HepG2 (cell line): ENCODE data around the gene PPP4R4. TPM values are rescaled to one million over a fixed set of nuclear protein-coding genes. Genes with fewer than 3 reads are reported as not detected.
A peak's percentile ranks its signal among the peaks of the same experiment; 100 is the strongest.

Experiments used
- ATAC-seq: fragments of 200-7000 bp; cut with Tn5 transposase; 3 replicates; pipeline ENCODE4 v1.9.1; 2020; ENCODE audit warnings: mild to moderate bottlenecking, moderate library complexity
- BruUV-seq: library from RNA; stranded (reverse); fragments of 400-500 nt; replicated peaks from 2 replicates; lab custom pipeline; 2021; lab: Mats Ljungman, UMichigan
- CTCF ChIA-PET: fragments of 300-600 bp; formaldehyde crosslinking; extraction: SDS; loops from one replicate; lab custom pipeline; 2021; ENCODE audit warnings: low total read pairs, inconsistent platforms, low intra/inter-chr PET ratio; lab: Yijun Ruan, JAX
- POLR2A ChIA-PET: fragments of 350-600 bp; sonication (Branson Sonifier 250); formaldehyde crosslinking; loops from one replicate; lab custom pipeline; 2020; ENCODE audit warnings: antibody characterized with exemption, inconsistent platforms; lab: Yijun Ruan, JAX
- DNase-seq: peaks from one replicate; pipeline ENCODE4 v3.0.0-alpha.2; 2015; ENCODE audit warnings: low spot score
- FAIRE-seq: peaks from 3 replicates; lab custom pipeline; 2011; peaks lifted over from hg19 to GRCh38; lab: Jason Lieb, UNC
- H2AFZ ChIP-seq: one replicate; pipeline ENCODE4 v1.6.1; 2011; ENCODE audit warnings: low read length, inconsistent platforms
- H3K27ac ChIP-seq: fragments of 300-600 bp; 3 replicates; pipeline ENCODE4 v1.8.0; 2011; ENCODE audit warnings: mixed run types, mild to moderate bottlenecking, mixed read lengths, low read length, inconsistent platforms; ENCODE audit not compliant: insufficient read depth; ENCODE audit errors: extremely low read length
- H3K27me3 ChIP-seq, 2 experiments: fragments of 200-600 bp in 1 of 2; 2 replicates in 1 of 2; 3 replicates in 1 of 2; pipeline versions ENCODE4 v1.6.0 to v1.8.0; 2011; ENCODE audit warnings: low read length in 2 of 2, mild to moderate bottlenecking in 2 of 2, moderate library complexity in 2 of 2, inconsistent platforms in 1 of 2; ENCODE audit not compliant: insufficient read depth in 2 of 2, control insufficient read depth in 1 of 2
- H3K36me3 ChIP-seq, 2 experiments: fragments of 200-600 bp in 1 of 2; replicated peaks in 1 of 2; 2 replicates in 1 of 2; 3 replicates in 1 of 2; pipeline versions ENCODE4 v1.5.1 to v1.8.0; 2011; ENCODE audit warnings: low read length in 2 of 2, inconsistent platforms in 1 of 2; ENCODE audit not compliant: insufficient read depth in 2 of 2, control insufficient read depth in 1 of 2
- H3K4me1 ChIP-seq: 2 replicates; pipeline ENCODE4 v1.5.1; 2012; ENCODE audit warnings: low read length, inconsistent platforms; ENCODE audit not compliant: insufficient read depth
- H3K4me2 ChIP-seq: 2 replicates; pipeline ENCODE4 v1.6.0; 2011; ENCODE audit warnings: low read depth, low read length, inconsistent platforms
- H3K4me3 ChIP-seq, 3 experiments: fragments of 200-600 bp in 1 of 3; sonication (generic), shearing (Covaris generic) in 1 of 3; replicated peaks in 1 of 3; 2 replicates each; pipeline ENCODE4 v1.5.1; 2011 to 2016; ENCODE audit warnings: low read length in 3 of 3, inconsistent platforms in 2 of 3, low read depth in 2 of 3, mild to moderate bottlenecking in 2 of 3, control low read depth in 1 of 3, mixed read lengths in 1 of 3; ENCODE audit not compliant: insufficient read depth in 1 of 3
- H3K79me2 ChIP-seq: one replicate; pipeline ENCODE4 v1.6.1; 2011; ENCODE audit warnings: low read length, inconsistent platforms; ENCODE audit not compliant: insufficient read depth
- H3K9ac ChIP-seq: 2 replicates; pipeline ENCODE4 v1.6.0; 2011; ENCODE audit warnings: mild to moderate bottlenecking, low read depth, low read length, inconsistent platforms; ENCODE audit not compliant: insufficient read depth
- H3K9me3 ChIP-seq: 2 replicates; pipeline ENCODE4 v1.5.1; 2012; ENCODE audit warnings: mild to moderate bottlenecking, low read length
- H4K20me1 ChIP-seq: 2 replicates; pipeline ENCODE4 v1.6.0; 2011; ENCODE audit warnings: inconsistent platforms, mild to moderate bottlenecking, low read length, moderate library complexity; ENCODE audit not compliant: insufficient read depth
- DPF2 ChIP-seq: sonication (generic); formaldehyde crosslinking; IDR thresholded peaks from 2 replicates; pipeline ENCODE4 v1.4.0; 2020; ENCODE audit warnings: mild to moderate bottlenecking, low read depth, missing genetic modification reagents, borderline replicate concordance
- ESRRA ChIP-seq: sonication (generic); formaldehyde crosslinking; IDR thresholded peaks from 2 replicates; pipeline ENCODE4 v1.5.1; 2020; ENCODE audit warnings: mild to moderate bottlenecking, low read depth, missing genetic modification reagents
- FOXK1 ChIP-seq: sonication (generic); formaldehyde crosslinking; IDR thresholded peaks from 2 replicates; pipeline ENCODE4 v1.4.0; 2020; ENCODE audit warnings: low read depth, missing genetic modification reagents, borderline replicate concordance
- MLLT10 ChIP-seq: sonication (generic); formaldehyde crosslinking; IDR thresholded peaks from 2 replicates; pipeline ENCODE4 v1.4.0; 2020; ENCODE audit warnings: missing genetic modification reagents
- NCOA5 ChIP-seq: sonication (generic); formaldehyde crosslinking; IDR thresholded peaks from 2 replicates; pipeline ENCODE4 v1.4.0; 2020; ENCODE audit warnings: missing genetic modification reagents
- RARA ChIP-seq: IDR thresholded peaks from 2 replicates; pipeline ENCODE4 v1.6.1; 2016; ENCODE audit warnings: missing genetic modification reagents, missing compliant biosample characterization
- SALL2 ChIP-seq: sonication (generic); formaldehyde crosslinking; IDR thresholded peaks from 2 replicates; pipeline ENCODE4 v1.8.1; 2023; ENCODE audit warnings: mild to moderate bottlenecking, missing genetic modification reagents, inconsistent platforms
- SAP130 ChIP-seq: IDR thresholded peaks from 2 replicates; pipeline ENCODE4 v1.6.1; 2016; ENCODE audit warnings: low read depth
- SUZ12 ChIP-seq: fragments of 150-350 bp; IDR thresholded peaks from 2 replicates; pipeline ENCODE4 v1.6.1; 2014; ENCODE audit warnings: low read depth, low read length
- ZNF317 ChIP-seq: sonication (generic); formaldehyde crosslinking; IDR thresholded peaks from 2 replicates; pipeline ENCODE4 v1.5.0; 2020; ENCODE audit warnings: mild to moderate bottlenecking, missing genetic modification reagents
- ZNF451 ChIP-seq: sonication (generic); formaldehyde crosslinking; IDR thresholded peaks from 2 replicates; pipeline ENCODE4 v1.5.0; 2020; ENCODE audit warnings: mild to moderate bottlenecking, missing genetic modification reagents
- ZNF496 ChIP-seq: sonication (generic); formaldehyde crosslinking; IDR thresholded peaks from 2 replicates; pipeline ENCODE4 v1.8.1; 2023; ENCODE audit warnings: mild to moderate bottlenecking, moderate library complexity, missing genetic modification reagents; ENCODE audit not compliant: insufficient replicate concordance
- ZNF510 ChIP-seq: sonication (generic); formaldehyde crosslinking; IDR thresholded peaks from 2 replicates; pipeline ENCODE4 v1.4.0; 2020; ENCODE audit warnings: low read depth, mild to moderate bottlenecking, missing genetic modification reagents
- ZNF737 ChIP-seq: sonication (generic); formaldehyde crosslinking; IDR thresholded peaks from 2 replicates; pipeline ENCODE4 v1.5.0; 2020; ENCODE audit warnings: missing genetic modification reagents, mild to moderate bottlenecking, borderline replicate concordance
- WGBS: methylation state at CpG from one replicate; pipeline ENCODE4 v1.1.6; 2017; ENCODE audit warnings: low lambda C conversion rate; 5-methylcytosine and 5-hydroxymethylcytosine counted together
- in situ Hi-C: cut with HindIII; loops from 2 replicates; pipeline ENCODE4 v1.10.0; 2017; ENCODE audit warnings: low pct_unique_long_range_greater_than_20kb; ENCODE audit not compliant: extremely low pct_ligation_motif_present
- intact Hi-C: fragments of 100-400 bp; cut with micrococcal nuclease; formaldehyde crosslinking; loops from one replicate; pipeline ENCODE4 v1.10.0; 2022; ENCODE audit not compliant: unreplicated experiment
- polyA plus RNA-seq, 8 experiments: library from polyadenylated mRNA; depleted of rRNA in 3 of 8; stranded (reverse) in 7 of 8; unstranded in 1 of 8; fragments of >200 nt; fragmentation: Illumina TruSeq in 4 of 8; extraction: Trizol in 4 of 8; gene quantifications; 2 replicates each; pipeline versions ENCODE4 v1.2.1 to v1.2.3, GENCODE V29; 2011 to 2016; ENCODE audit warnings: low read depth in 4 of 8, missing spikeins in 1 of 8, mixed read lengths in 1 of 8; ENCODE audit not compliant: insufficient read depth in 1 of 8
- total RNA-seq, 5 experiments: library from RNA; depleted of rRNA; stranded (reverse); fragments of >200 nt; fragmentation: Illumina TruSeq; extraction: Trizol; gene quantifications; 2 replicates each; pipeline ENCODE4 v1.2.3, GENCODE V29; 2016; ENCODE audit warnings: low read depth in 1 of 5
- TF ChIP-seq, protein P1 (sequence below): IDR thresholded peaks from 2 replicates; pipeline ENCODE4 v1.6.1; 2016; ENCODE audit warnings: missing compliant biosample characterization, missing genetic modification reagents, borderline replicate concordance
- TF ChIP-seq, protein P2 (sequence below): sonication (generic); formaldehyde crosslinking; IDR thresholded peaks from 2 replicates; pipeline ENCODE4 v1.5.0; 2020; ENCODE audit warnings: missing genetic modification reagents
- TF ChIP-seq, protein P3 (sequence below): IDR thresholded peaks from 2 replicates; pipeline ENCODE4 v1.6.1; 2016
- TF ChIP-seq, protein P4 (sequence below): sonication (generic); formaldehyde crosslinking; IDR thresholded peaks from 2 replicates; pipeline ENCODE4 v1.4.0; 2020; ENCODE audit warnings: missing genetic modification reagents, borderline replicate concordance

The PPP4R4 gene
- total and polyA plus RNA-seq, 2 of the 13 experiments (the other 11 are each of a cell fraction or from before 2014, with no cell fraction given): 9.5 to 19.8 TPM

DNA sequence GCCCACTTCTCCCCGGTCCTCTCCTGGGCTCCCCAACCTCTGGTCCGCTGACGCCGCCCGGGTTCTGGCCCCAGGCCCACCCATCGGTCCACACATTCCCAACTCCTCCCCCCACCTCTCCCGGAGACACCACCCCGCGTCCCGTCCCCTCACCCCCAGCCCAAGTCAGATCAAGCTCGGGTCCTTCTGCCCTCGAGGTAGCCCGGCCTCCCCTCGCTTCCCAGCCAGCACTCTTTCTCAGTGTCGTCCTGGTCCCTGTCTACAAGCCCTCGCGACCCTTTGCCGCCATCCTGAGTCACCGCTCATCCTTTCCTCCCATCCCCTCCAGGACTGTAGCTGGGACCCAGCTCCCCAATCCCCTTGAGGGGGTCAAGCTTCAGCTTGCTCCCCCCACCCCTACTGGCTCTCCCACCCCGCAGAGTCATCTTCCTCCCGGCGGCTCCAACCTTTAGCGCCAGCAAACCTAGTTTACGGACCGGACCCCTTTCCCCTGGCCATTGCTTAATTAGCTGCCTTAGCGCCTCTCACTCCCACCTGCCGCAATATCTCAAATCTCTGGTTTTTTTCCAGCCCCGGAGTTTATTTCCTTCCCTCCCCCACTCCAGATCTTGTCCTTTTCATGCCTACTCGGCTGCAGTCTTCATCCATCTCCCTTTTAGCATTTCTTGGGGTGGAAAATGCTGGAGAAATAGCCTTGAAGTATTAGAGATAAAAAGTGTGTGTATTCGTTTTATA, 1.1 kb downstream of the PPP4R4 start (continued):
- TF ChIP-seq, protein P1, sequence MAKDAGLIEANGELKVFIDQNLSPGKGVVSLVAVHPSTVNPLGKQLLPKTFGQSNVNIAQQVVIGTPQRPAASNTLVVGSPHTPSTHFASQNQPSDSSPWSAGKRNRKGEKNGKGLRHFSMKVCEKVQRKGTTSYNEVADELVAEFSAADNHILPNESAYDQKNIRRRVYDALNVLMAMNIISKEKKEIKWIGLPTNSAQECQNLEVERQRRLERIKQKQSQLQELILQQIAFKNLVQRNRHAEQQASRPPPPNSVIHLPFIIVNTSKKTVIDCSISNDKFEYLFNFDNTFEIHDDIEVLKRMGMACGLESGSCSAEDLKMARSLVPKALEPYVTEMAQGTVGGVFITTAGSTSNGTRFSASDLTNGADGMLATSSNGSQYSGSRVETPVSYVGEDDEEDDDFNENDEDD (CRISPR knock-in tag): 0 out of 2 replicates have a peak, but pooled peaks have one; percentile 18
- TF ChIP-seq ZNF451 (CRISPR knock-in tag) (no peak), SALL2 (CRISPR knock-in tag) (no peak), ZNF737 (no peak), NCOA5 (CRISPR knock-in tag) (no peak), FOXK1 (CRISPR knock-in tag) (no peak), MLLT10 (CRISPR knock-in tag) (no peak)
- TF ChIP-seq, protein P2, sequence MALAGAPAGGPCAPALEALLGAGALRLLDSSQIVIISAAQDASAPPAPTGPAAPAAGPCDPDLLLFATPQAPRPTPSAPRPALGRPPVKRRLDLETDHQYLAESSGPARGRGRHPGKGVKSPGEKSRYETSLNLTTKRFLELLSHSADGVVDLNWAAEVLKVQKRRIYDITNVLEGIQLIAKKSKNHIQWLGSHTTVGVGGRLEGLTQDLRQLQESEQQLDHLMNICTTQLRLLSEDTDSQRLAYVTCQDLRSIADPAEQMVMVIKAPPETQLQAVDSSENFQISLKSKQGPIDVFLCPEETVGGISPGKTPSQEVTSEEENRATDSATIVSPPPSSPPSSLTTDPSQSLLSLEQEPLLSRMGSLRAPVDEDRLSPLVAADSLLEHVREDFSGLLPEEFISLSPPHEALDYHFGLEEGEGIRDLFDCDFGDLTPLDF (CRISPR knock-in tag): no peak
- TF ChIP-seq, protein P3, sequence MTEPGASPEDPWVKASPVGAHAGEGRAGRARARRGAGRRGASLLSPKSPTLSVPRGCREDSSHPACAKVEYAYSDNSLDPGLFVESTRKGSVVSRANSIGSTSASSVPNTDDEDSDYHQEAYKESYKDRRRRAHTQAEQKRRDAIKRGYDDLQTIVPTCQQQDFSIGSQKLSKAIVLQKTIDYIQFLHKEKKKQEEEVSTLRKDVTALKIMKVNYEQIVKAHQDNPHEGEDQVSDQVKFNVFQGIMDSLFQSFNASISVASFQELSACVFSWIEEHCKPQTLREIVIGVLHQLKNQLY (CRISPR knock-in tag): no peak
- TF ChIP-seq, all 625 proteins: peak for 4

DNA sequence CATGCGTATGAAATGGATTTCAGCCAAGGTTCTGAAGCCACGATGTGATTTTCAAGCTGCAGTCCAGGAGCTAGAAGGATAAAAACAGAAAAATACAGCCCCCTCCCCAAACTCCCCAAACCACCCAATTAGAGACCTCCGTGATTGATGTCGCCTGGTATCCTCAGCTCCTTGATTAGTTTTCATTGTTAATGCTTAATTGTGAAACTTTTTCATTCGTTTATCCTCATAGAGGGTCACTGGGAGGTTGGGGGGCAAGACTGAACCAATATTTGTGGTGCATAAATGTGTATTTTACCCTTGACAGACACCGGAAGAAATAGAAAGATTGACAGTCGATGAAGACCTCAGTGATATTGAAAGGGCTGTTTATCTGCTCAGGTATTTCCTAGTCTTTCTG, 1.6 kb downstream of the PPP4R4 start:
- Histone ChIP-seq H3K27ac (no peak overlapping the region), H3K27me3 (peaks cover 0 to 7% of the 10 kb centered on the region in 2 experiments; a peak in 3 of 5 replicates), H3K36me3 (no peaks in the 10 kb centered on the region), H3K4me3 (peak overlapping the region; percentile 80 to 86 (median 84)), H3K9ac (peak overlapping the region; percentile 61; the same call in 1 of the 2 replicates), H2AFZ (peak overlapping the region; percentile 35), H4K20me1 (no peaks in the 10 kb centered on the region), H3K4me2 (peak overlapping the region; percentile 78), H3K9me3 (no peaks in the 10 kb centered on the region), H3K79me2 (peaks cover 11% of the 10 kb centered on the region), H3K4me1 (peaks cover 62% of the 10 kb centered on the region)
- POLR2A ChIA-PET: interaction anchor here (1.3 to 3.8 kb wide), 4 partner anchors 94 to 216 kb away, joined by 4 to 37 read pairs (median 9); partner anchors contain the start of genes DDX24, IFI27L1 and SERPINA10
- BruUV-seq: no TSS peak
- FAIRE-seq (peak; percentile 48), DNase-seq (no peak), ATAC-seq (no peak)
- CTCF ChIA-PET: no interaction called here
- in situ Hi-C loops: no loop called here
- 18% methylated on average over 7 of the region's 7 CpGs for WGBS
- intact Hi-C loops: no loop called here
- TF ChIP-seq SAP130 (CRISPR knock-in tag): peak; percentile 49
- TF ChIP-seq ESRRA: no peak
- no peak for TF ChIP-seq DPF2 (CRISPR knock-in tag)
- TF ChIP-seq, protein P4, sequence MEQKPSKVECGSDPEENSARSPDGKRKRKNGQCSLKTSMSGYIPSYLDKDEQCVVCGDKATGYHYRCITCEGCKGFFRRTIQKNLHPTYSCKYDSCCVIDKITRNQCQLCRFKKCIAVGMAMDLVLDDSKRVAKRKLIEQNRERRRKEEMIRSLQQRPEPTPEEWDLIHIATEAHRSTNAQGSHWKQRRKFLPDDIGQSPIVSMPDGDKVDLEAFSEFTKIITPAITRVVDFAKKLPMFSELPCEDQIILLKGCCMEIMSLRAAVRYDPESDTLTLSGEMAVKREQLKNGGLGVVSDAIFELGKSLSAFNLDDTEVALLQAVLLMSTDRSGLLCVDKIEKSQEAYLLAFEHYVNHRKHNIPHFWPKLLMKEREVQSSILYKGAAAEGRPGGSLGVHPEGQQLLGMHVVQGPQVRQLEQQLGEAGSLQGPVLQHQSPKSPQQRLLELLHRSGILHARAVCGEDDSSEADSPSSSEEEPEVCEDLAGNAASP (CRISPR knock-in tag): 0 out of 2 replicates have a peak, but pooled peaks have one; percentile 8
- 0 out of 2 replicates have a peak, but pooled peaks have one; percentile 28 for TF ChIP-seq ZNF510 (CRISPR knock-in tag)
- TF ChIP-seq ZNF317: peak; percentile 60; the same call in 1 of the 2 replicates
- TF ChIP-seq ZNF496 (CRISPR knock-in tag): no peak
- no peak for TF ChIP-seq SUZ12
- TF ChIP-seq RARA: 0 out of 2 replicates have a peak, but pooled peaks have one; percentile 8
- TF ChIP-seq NCOA5 (CRISPR knock-in tag): no peak
